Ectodermal cell (in vitro differentiated cells): ENCODE measurements around the gene USH1G.

ENCODE experiments used
- H3K27ac ChIP-seq: 2 replicates; pipeline ENCODE4 v1.7.0; 2013; ENCODE audit warnings: mild to moderate bottlenecking, low read depth, low read length; ENCODE audit not compliant: insufficient read depth, poor library complexity, severe bottlenecking
- H3K27me3 ChIP-seq: 2 replicates; pipeline ENCODE4 v1.7.0; 2013; ENCODE audit warnings: mild to moderate bottlenecking, low read length; ENCODE audit not compliant: insufficient read depth, control insufficient read depth, poor library complexity, severe bottlenecking
- H3K36me3 ChIP-seq: one replicate; pipeline ENCODE4 v1.7.0; 2013; ENCODE audit warnings: low read length; ENCODE audit not compliant: control insufficient read depth, insufficient read depth
- H3K4me1 ChIP-seq: one replicate; pipeline ENCODE4 v1.7.0; 2013; ENCODE audit warnings: low read length; ENCODE audit not compliant: control insufficient read depth, insufficient read depth
- H3K4me3 ChIP-seq: 2 replicates; pipeline ENCODE4 v1.7.0; 2013; ENCODE audit warnings: low read depth, low read length, control low read depth; ENCODE audit not compliant: insufficient read depth
- H3K9me3 ChIP-seq: 2 replicates; pipeline ENCODE4 v1.7.0; 2013; ENCODE audit warnings: mild to moderate bottlenecking, low read length, moderate library complexity; ENCODE audit not compliant: control insufficient read depth
- WGBS, 2 experiments: methylation state at CpG; one replicate each; pipeline ENCODE4 v1.1.7; 2013; ENCODE audit warnings: missing lambda C conversion rate in 2 of 2; 5-methylcytosine and 5-hydroxymethylcytosine counted together

Gene USH1G

DNA sequence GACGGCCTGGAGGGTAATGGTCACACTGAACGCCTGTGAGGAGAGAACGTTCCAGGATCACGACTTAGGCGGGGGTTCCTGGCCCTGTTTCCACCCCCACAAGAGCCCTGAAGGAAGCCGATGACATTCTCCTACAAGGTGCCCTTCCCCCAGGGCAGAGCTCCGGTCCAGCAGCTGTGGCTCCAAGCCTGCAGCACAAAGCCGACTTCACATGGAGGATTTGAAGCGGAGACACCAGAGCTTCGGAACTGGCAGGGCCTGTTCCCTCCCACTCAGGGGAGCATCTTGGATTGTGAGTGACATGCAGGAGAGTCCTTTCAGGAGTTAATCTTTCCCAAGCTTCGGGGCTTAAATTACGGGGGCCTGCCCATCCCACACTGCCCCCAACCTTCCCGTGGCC is 34.6 kb downstream of the USH1G start:
- 74 to 78% methylated on average over 13 of the region's 13 CpGs for WGBS, 2 experiments
- peaks cover 29% of the 10 kb centered on the region for H3K27me3 ChIP-seq
- H3K4me1 ChIP-seq, result peaks cover under 1% of the 10 kb centered on the region
- no peaks in the 10 kb centered on the region for H3K9me3 ChIP-seq
- H3K4me3 ChIP-seq, result no peak overlapping the region
- no peak overlapping the region for H3K27ac ChIP-seq
- no peaks in the 10 kb centered on the region for H3K36me3 ChIP-seq

- Histone ChIP-seq H3K27ac (no peak overlapping the region), H3K4me1 (no peaks in the 10 kb centered on the region), H3K9me3 (no peaks in the 10 kb centered on the region), H3K4me3 (no peak overlapping the region), H3K36me3 (no peaks in the 10 kb centered on the region), H3K27me3 (no peaks in the 10 kb centered on the region)
- WGBS, 2 experiments, result 82 to 85% methylated on average over 15 of the region's 15 CpGs
Measured at GRCh38 chr17:74883241-74883745, 39.8 kb downstream of the USH1G start.

DNA sequence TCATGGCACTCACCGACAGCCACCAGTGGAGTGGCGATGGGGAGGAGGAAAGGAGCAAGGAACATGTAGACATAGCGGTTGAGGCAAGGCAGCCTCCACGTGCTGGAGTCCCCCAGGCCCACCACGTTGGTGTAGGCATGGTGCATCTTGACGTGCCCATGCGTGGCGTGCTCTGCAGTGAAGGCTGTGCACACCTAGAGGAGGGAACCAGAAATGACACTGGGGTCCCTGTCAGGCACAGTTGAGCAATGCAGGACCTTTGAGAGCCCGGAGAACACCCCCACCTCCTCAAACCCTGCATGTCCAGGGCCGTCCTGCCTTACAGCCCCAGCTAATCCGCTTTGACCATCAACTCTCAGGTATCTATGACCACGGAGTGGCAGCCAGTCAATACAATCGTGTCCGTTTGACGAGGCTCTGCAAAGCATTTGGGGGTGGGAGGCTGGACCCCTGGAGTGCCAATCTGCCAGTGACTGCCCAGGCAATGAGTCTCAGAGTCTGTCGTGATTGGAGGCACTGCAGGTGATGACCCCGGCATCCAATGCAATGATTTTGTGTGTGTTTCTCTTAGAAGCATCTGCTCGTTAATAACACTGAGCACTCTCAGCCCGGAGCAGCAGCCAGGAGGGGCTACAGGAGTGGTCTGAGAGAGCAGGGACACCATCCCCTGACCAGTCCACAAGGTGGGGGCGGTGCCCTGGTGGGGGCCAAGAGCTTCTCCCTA is 40.4 kb downstream of the USH1G start:
- Histone ChIP-seq H3K4me3 (no peak overlapping the region), H3K4me1 (no peaks in the 10 kb centered on the region), H3K27ac (no peak overlapping the region), H3K27me3 (no peaks in the 10 kb centered on the region), H3K36me3 (no peaks in the 10 kb centered on the region), H3K9me3 (no peaks in the 10 kb centered on the region)
- 81 to 82% methylated on average over 20 of the region's 20 CpGs for WGBS, 2 experiments

DNA sequence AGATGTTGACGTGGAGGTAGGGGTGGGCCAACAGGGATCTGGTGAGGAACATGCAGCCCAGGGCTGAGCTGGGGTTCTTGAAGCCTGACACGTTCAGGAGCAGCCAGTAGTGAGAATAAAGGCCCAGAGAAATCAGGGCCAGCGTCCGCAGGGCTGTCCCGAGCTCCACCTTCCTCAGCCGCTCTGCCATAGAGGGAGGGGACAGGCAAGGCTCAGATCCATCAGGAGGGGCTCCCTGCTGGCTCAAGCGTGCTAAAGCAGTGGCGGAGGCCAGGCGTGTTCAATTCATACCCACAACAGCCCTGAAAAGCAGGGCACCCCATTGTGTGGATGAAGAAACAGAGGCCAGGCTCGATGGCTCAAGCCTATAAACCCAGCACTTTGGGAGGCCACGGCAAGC is 42.0 kb downstream of the USH1G start:
- Histone ChIP-seq H3K27me3 (no peaks in the 10 kb centered on the region), H3K4me1 (no peaks in the 10 kb centered on the region), H3K9me3 (no peaks in the 10 kb centered on the region), H3K36me3 (no peaks in the 10 kb centered on the region), H3K4me3 (no peak overlapping the region), H3K27ac (no peak overlapping the region)
- WGBS, 2 experiments, result 60 to 71% methylated on average over 11 of the region's 11 CpGs

DNA sequence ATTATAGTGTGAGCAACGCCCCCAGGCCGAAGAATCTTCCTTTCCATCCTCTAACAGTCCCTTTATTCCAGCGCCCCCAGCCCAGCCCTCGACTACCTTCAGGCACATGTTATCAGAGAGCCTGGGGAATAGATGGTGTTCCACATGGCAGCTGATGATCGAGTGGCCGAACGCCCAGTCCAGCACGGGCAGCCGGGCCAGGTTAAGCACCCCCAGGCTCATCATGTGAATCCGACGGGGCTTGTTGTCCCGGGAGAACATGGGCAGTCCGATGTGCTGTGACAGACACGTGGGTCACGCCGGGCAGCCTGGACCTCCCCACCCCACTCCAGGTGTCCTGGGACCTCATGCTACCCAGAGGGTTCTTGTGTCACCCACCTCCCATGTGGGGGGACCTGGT is 43.7 kb downstream of the USH1G start:
- 93 to 94% methylated on average over 16 of the region's 16 CpGs for WGBS, 2 experiments
- no peak overlapping the region for H3K4me3 ChIP-seq
- no peaks in the 10 kb centered on the region for H3K36me3 ChIP-seq
- H3K27me3 ChIP-seq, result no peaks in the 10 kb centered on the region
- no peaks in the 10 kb centered on the region for H3K4me1 ChIP-seq
- no peaks in the 10 kb centered on the region for H3K9me3 ChIP-seq
- no peak overlapping the region for H3K27ac ChIP-seq

- no peaks in the 10 kb centered on the region for H3K36me3 ChIP-seq
- H3K4me3 ChIP-seq, result no peak overlapping the region
- WGBS, 2 experiments, result 78 to 84% methylated on average over 2 of the region's 2 CpGs
- no peaks in the 10 kb centered on the region for H3K27me3 ChIP-seq
- no peaks in the 10 kb centered on the region for H3K4me1 ChIP-seq
- no peaks in the 10 kb centered on the region for H3K9me3 ChIP-seq
- H3K27ac ChIP-seq, result no peak overlapping the region
Measured at GRCh38 chr17:74878658-74879057, 44.4 kb downstream of the USH1G start.

DNA sequence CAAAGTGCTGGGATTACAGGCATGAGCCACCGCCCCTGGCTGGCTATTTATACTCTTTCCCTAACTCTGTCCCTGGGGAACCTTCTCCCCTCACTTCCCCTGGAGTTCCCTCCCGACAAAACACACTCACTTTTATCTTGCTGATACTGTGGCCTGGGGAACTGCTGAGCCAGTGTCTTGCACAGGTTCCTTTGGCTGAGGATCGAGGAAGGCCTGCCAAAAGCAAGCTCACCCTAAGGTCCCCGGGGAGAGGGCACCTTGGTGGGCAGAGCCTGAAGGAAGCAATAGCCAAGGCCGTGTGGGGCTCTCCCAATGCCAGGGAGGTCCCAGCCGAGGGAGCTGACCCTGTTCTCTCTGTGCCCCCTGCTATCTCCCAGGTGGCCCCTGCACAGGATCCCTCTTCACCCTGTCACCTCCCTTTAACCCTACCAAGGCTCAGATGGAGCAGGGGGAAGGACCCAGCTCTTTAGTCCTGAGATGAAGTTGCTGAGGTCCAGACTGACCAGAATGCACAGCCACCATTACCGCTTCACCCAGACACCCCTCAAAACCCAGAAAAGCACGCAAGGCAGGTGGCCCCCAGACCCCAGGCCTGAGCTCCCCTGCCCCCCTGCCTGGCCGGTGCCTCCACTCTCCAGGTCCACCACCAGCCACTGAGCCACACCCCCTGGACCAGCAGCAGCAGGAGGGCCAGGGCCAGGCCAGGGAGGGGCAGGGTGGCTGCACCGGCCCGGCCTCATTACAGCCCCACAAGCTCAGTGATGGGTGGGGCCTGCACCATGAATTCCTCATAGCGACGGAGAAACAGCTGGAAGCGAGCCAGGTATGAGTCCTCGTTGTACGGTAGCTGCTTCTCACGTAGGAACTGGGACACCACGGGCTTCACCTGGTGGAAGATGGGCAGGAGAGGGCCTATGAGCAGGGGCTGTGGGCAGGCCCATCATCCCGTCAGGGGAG is 45.2 kb downstream of the USH1G start:
- no peak overlapping the region for H3K27ac ChIP-seq
- no peaks in the 10 kb centered on the region for H3K4me1 ChIP-seq
- WGBS, 2 experiments, result 83 to 88% methylated on average over 19 of the region's 19 CpGs
- H3K36me3 ChIP-seq, result no peaks in the 10 kb centered on the region
- no peaks in the 10 kb centered on the region for H3K27me3 ChIP-seq
- no peak overlapping the region for H3K4me3 ChIP-seq
- H3K9me3 ChIP-seq, result no peaks in the 10 kb centered on the region

DNA sequence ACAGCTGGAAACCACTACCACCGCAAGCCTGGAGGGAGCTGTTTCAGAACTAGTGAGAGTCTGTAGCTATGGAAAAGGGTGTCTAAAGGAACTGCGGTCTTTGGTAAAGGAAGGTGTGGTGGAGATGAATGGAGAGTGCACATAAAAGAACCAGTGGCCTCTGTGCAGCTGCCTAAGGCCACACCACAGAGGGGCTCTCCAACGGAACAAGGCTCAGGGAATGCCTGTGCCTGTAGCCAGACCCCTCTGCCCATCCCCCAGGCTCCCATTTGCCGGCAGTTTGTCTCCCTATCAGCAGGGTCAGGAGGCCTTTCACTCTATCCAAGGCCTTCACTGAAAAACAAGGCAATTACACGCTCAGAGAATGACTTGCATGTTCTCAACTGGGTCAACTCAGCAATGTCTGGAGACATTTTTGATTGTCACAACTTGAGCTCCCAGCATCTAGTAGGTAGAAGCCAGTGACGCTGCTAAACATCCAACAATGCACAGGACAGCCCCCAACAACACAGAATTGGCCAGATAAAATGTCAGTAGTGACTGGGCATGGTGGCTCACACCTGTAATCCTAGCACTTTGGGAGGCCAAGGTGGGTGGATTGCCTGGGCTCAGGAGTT is 47.0 kb downstream of the USH1G start:
- Histone ChIP-seq H3K9me3 (no peaks in the 10 kb centered on the region), H3K4me1 (peaks cover 6% of the 10 kb centered on the region), H3K36me3 (no peaks in the 10 kb centered on the region), H3K4me3 (no peak overlapping the region), H3K27me3 (peaks cover 6% of the 10 kb centered on the region), H3K27ac (no peak overlapping the region)
- 74 to 77% methylated on average over 6 of the region's 6 CpGs for WGBS, 2 experiments

DNA sequence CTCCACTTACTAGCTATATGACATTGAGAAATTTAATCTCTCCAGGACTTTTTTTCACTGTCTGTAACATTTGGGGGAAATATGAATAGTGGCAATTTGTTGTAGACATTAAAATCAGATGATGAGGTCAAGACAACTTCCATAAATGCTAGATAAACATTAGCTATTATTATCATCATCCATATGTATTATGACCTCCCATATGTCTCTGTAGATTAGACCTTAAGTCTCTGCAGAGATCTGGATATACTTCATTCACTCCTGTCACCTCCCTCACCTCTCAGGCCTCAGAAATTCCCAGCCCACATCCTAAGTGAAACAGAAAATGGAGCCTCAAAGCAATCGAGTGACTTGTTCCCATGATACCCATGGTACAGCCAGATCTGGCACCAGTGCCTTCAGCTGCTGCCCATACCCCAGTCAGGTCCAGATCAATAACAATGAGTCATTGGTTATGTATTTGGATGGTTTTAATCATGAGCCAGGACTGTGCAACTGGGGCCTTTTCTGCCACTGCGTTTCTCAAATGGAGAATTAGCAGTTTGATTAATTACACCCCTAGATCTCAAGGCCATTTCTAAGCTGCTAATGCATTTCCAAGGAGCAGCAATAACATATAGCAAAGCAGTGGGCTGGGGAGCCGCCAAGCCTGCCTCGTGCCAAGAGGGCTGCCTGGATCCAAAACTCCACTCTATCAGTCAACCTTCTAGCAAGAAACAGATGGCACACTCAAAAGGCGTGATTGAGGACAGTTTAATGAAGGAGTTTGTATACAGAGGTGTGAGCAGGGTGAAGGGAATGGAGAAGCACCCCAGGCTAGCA is 47.7 kb downstream of the USH1G start:
- H3K4me3 ChIP-seq, result no peak overlapping the region
- H3K9me3 ChIP-seq, result no peaks in the 10 kb centered on the region
- H3K4me1 ChIP-seq, result peaks cover 6% of the 10 kb centered on the region
- H3K36me3 ChIP-seq, result no peaks in the 10 kb centered on the region
- no peak overlapping the region for H3K27ac ChIP-seq
- peaks cover 6% of the 10 kb centered on the region for H3K27me3 ChIP-seq
- 85 to 94% methylated on average over 5 of the region's 5 CpGs for WGBS, 2 experiments
